H9 (cell line): Measurements from ENCODE around the gene CD28. TPM values are rescaled to one million over a fixed set of nuclear protein-coding genes. Genes with fewer than 3 reads are reported as not detected.

Experiments used
- DNase-seq: peaks from one replicate; pipeline ENCODE4 v3.0.0-alpha.2; 2017
- H2AFZ ChIP-seq: one replicate; pipeline ENCODE4 v1.6.1; 2013; ENCODE audit warnings: mild to moderate bottlenecking, low read length, control low read depth, moderate library complexity
- H2AK5ac ChIP-seq: 2 replicates; pipeline ENCODE4 v1.6.1; 2013; ENCODE audit warnings: low read length, control low read depth, mixed read lengths; ENCODE audit not compliant: insufficient read length
- H2BK120ac ChIP-seq: one replicate; pipeline ENCODE4 v1.6.1; 2013; ENCODE audit warnings: low read depth, mild to moderate bottlenecking, low read length, control low read depth, inconsistent platforms; ENCODE audit not compliant: poor library complexity, severe bottlenecking
- H2BK12ac ChIP-seq: 2 replicates; pipeline ENCODE4 v1.6.1; 2013; ENCODE audit warnings: low read length, control low read depth, mixed read lengths, low read depth; ENCODE audit not compliant: insufficient read length
- H2BK15ac ChIP-seq: 2 replicates; pipeline ENCODE4 v1.6.1; 2013; ENCODE audit warnings: low read depth, low read length, control low read depth
- H2BK20ac ChIP-seq: one replicate; pipeline ENCODE4 v1.6.1; 2013; ENCODE audit warnings: low read depth, mild to moderate bottlenecking, low read length, control low read depth, inconsistent platforms; ENCODE audit not compliant: poor library complexity, severe bottlenecking
- H2BK5ac ChIP-seq: 2 replicates; pipeline ENCODE4 v1.6.1; 2013; ENCODE audit warnings: low read length, control low read depth, mixed read lengths; ENCODE audit not compliant: insufficient read length
- H3K14ac ChIP-seq: 2 replicates; pipeline ENCODE4 v1.6.1; 2013; ENCODE audit warnings: low read length, control low read depth; ENCODE audit not compliant: insufficient read depth
- H3K18ac ChIP-seq: 2 replicates; pipeline ENCODE4 v1.6.1; 2013; ENCODE audit warnings: low read depth, mild to moderate bottlenecking, mixed read lengths, low read length, control low read depth; ENCODE audit not compliant: insufficient read length
- H3K23ac ChIP-seq: 2 replicates; pipeline ENCODE4 v1.6.1; 2013; ENCODE audit warnings: low read length, control low read depth, mixed read lengths, low read depth; ENCODE audit not compliant: insufficient read length
- H3K23me2 ChIP-seq: 2 replicates; pipeline ENCODE4 v1.6.1; 2013; ENCODE audit warnings: low read depth, mild to moderate bottlenecking, mixed read lengths, low read length, control low read depth; ENCODE audit not compliant: insufficient read length, poor library complexity, severe bottlenecking
- H3K27ac ChIP-seq: 2 replicates; pipeline ENCODE4 v1.5.1; 2013; ENCODE audit warnings: low read length, control low read depth, mixed read lengths, low read depth; ENCODE audit not compliant: insufficient read length
- H3K27me3 ChIP-seq: 2 replicates; pipeline ENCODE4 v1.6.1; 2013; ENCODE audit warnings: low read length, control low read depth, inconsistent platforms; ENCODE audit not compliant: insufficient read depth
- H3K4ac ChIP-seq: 2 replicates; pipeline ENCODE4 v1.6.1; 2013; ENCODE audit warnings: low read depth, mild to moderate bottlenecking, control low read depth, inconsistent platforms, low read length, moderate library complexity
- H3K4me1 ChIP-seq: 2 replicates; pipeline ENCODE4 v1.6.1; 2013; ENCODE audit warnings: low read length, control low read depth, inconsistent platforms; ENCODE audit not compliant: insufficient read depth
- H3K4me2 ChIP-seq: 2 replicates; pipeline ENCODE4 v1.6.1; 2013; ENCODE audit warnings: low read length, control low read depth, mixed read lengths; ENCODE audit not compliant: insufficient read length, insufficient read depth
- H3K56ac ChIP-seq: 2 replicates; pipeline ENCODE4 v1.6.1; 2013; ENCODE audit warnings: low read depth, mild to moderate bottlenecking, mixed read lengths, low read length, control low read depth; ENCODE audit not compliant: insufficient read length
- H3K79me1 ChIP-seq: 2 replicates; pipeline ENCODE4 v1.6.1; 2013; ENCODE audit warnings: low read depth, mild to moderate bottlenecking, moderate library complexity, low read length, control low read depth, inconsistent platforms; ENCODE audit not compliant: insufficient read depth, poor library complexity, severe bottlenecking
- H3K79me2 ChIP-seq: 2 replicates; pipeline ENCODE4 v1.6.1; 2013; ENCODE audit warnings: low read length, control low read depth, inconsistent platforms; ENCODE audit not compliant: insufficient read depth
- H3K9ac ChIP-seq: 2 replicates; pipeline ENCODE4 v1.6.1; 2013; ENCODE audit warnings: low read length, control low read depth, mixed read lengths; ENCODE audit not compliant: insufficient read length; ENCODE audit errors: extremely low read depth
- H3K9me3 ChIP-seq: one replicate; pipeline ENCODE4 v1.6.1; 2013; ENCODE audit warnings: low read depth, low read length, inconsistent platforms; ENCODE audit not compliant: control insufficient read depth
- H3T11ph ChIP-seq: one replicate; pipeline ENCODE4 v1.6.1; 2013; ENCODE audit warnings: mild to moderate bottlenecking, low read length, control low read depth, inconsistent platforms
- H4K20me1 ChIP-seq: one replicate; pipeline ENCODE4 v1.6.1; 2013; ENCODE audit not compliant: control insufficient read depth, insufficient read length, insufficient read depth
- H4K5ac ChIP-seq: 2 replicates; pipeline ENCODE4 v1.6.1; 2013; ENCODE audit warnings: low read depth, mild to moderate bottlenecking, mixed read lengths, low read length, control low read depth; ENCODE audit not compliant: insufficient read length
- H4K8ac ChIP-seq: replicated peaks from 2 replicates; pipeline ENCODE4 v1.6.1; 2013; ENCODE audit warnings: low read length, control low read depth, mixed read lengths, low read depth; ENCODE audit not compliant: insufficient read length
- H4K91ac ChIP-seq: 2 replicates; pipeline ENCODE4 v1.6.1; 2013; ENCODE audit warnings: low read depth, mild to moderate bottlenecking, moderate library complexity, mixed read lengths, low read length, control low read depth; ENCODE audit not compliant: insufficient read length
- H3K27ac Mint-ChIP-seq, 3 experiments: 2 replicates in 2 of 3; 3 replicates in 1 of 3; pipeline ENCODE4 v1.8.0; 2020 to 2021; ENCODE audit warnings: mixed read lengths in 3 of 3, mild to moderate bottlenecking in 1 of 3, moderate library complexity in 1 of 3
- H3K27me3 Mint-ChIP-seq: 2 replicates; pipeline ENCODE4 v1.8.0; 2021; ENCODE audit warnings: low read depth, mild to moderate bottlenecking, moderate library complexity, mixed read lengths
- H3K36me3 Mint-ChIP-seq, 3 experiments: 2 replicates in 2 of 3; 3 replicates in 1 of 3; pipeline ENCODE4 v1.8.0; 2020 to 2021; ENCODE audit warnings: low read depth in 3 of 3, mixed read lengths in 3 of 3; ENCODE audit not compliant: insufficient read depth in 1 of 3
- H3K4me1 Mint-ChIP-seq, 2 experiments: 2 replicates each; pipeline ENCODE4 v1.8.0; 2020; ENCODE audit warnings: mixed read lengths in 2 of 2
- H3K4me3 Mint-ChIP-seq, 2 experiments: 2 replicates in 1 of 2; 3 replicates in 1 of 2; pipeline ENCODE4 v1.8.0; 2020 to 2021; ENCODE audit warnings: mild to moderate bottlenecking in 2 of 2, mixed read lengths in 2 of 2, moderate library complexity in 1 of 2
- H3K9me3 Mint-ChIP-seq, 2 experiments: 2 replicates in 1 of 2; 3 replicates in 1 of 2; pipeline ENCODE4 v1.8.0; 2020; ENCODE audit warnings: mild to moderate bottlenecking in 2 of 2, mixed read lengths in 2 of 2, moderate library complexity in 1 of 2
- WGBS: extraction: QIAGEN DNeasy Blood & Tissue Kit; methylation state at CpG from one replicate; pipeline ENCODE4 v1.1.7; 2013; ENCODE audit warnings: missing lambda C conversion rate, low lambda C conversion rate, mixed read lengths; ENCODE audit not compliant: insufficient read length; ENCODE audit errors: extremely low coverage; 5-methylcytosine and 5-hydroxymethylcytosine counted together
- total RNA-seq: library from RNA; stranded (reverse); gene quantifications from 2 replicates; pipeline ENCODE4 v1.2.1, GENCODE V29; 2021
- TF ChIP-seq, protein P1 (sequence below): fragments of 200-600 bp; sonication (generic); conservative IDR thresholded peaks from 3 replicates; pipeline ENCODE4 v1.8.0; 2021; ENCODE audit warnings: antibody characterized with exemption, mild to moderate bottlenecking

The CD28 gene
- total RNA-seq, 1 experiment from 2014 or later = not detected

DNA sequence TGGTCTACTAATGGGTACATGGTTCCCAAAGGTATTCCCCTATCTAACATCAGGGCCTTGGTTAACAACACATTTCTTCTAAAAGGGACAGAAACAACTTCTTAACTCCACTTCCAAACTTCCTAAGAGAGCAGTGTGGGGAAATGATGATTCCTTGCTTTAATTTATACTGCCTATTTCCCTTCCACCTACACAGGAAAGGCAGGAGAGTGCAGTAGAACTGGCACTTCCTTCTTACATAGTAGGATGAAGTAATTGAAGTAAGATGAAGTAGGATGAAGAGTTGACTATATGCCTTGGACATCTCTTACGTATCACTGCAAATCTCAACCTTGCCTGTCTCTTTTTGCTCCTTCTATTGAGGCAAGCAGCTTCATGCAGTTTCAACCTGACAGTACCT is 54.7 kb downstream of the CD28 start:
- no peaks in the 10 kb centered on the region for H3K4me1 ChIP-seq
- no peak overlapping the region for H2AK5ac ChIP-seq
- no peak overlapping the region for H3K56ac ChIP-seq
- H3K4me1 Mint-ChIP-seq = peaks cover 0 to 8% of the 10 kb centered on the region in 2 experiments; a peak in 1 of 4 replicates
- no peak overlapping the region for H4K91ac ChIP-seq
- H2BK15ac ChIP-seq = no peak overlapping the region
- TF ChIP-seq, protein P1, sequence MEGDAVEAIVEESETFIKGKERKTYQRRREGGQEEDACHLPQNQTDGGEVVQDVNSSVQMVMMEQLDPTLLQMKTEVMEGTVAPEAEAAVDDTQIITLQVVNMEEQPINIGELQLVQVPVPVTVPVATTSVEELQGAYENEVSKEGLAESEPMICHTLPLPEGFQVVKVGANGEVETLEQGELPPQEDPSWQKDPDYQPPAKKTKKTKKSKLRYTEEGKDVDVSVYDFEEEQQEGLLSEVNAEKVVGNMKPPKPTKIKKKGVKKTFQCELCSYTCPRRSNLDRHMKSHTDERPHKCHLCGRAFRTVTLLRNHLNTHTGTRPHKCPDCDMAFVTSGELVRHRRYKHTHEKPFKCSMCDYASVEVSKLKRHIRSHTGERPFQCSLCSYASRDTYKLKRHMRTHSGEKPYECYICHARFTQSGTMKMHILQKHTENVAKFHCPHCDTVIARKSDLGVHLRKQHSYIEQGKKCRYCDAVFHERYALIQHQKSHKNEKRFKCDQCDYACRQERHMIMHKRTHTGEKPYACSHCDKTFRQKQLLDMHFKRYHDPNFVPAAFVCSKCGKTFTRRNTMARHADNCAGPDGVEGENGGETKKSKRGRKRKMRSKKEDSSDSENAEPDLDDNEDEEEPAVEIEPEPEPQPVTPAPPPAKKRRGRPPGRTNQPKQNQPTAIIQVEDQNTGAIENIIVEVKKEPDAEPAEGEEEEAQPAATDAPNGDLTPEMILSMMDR = no peak
- no peaks in the 10 kb centered on the region for H3K27me3 ChIP-seq
- H3K27ac ChIP-seq = no peak overlapping the region
- peaks cover 9 to 15% of the 10 kb centered on the region in 2 experiments for H3K9me3 Mint-ChIP-seq
- H2BK5ac ChIP-seq = no peak overlapping the region
- no peak overlapping the region for H2BK12ac ChIP-seq
- H3K79me2 ChIP-seq = no peaks in the 10 kb centered on the region
- no peaks in the 10 kb centered on the region for H3K23me2 ChIP-seq
- no peaks in the 10 kb centered on the region for H3K9me3 ChIP-seq
- no peak overlapping the region for H3K23ac ChIP-seq
- no peak overlapping the region for H2BK20ac ChIP-seq
- H3K18ac ChIP-seq = no peak overlapping the region
- no peak overlapping the region for H3K4ac ChIP-seq
- H4K5ac ChIP-seq = no peak overlapping the region
- H3K4me2 ChIP-seq = no peak overlapping the region
- H3K27ac Mint-ChIP-seq = no peak overlapping the region
- H3K14ac ChIP-seq = no peak overlapping the region
- no peaks in the 10 kb centered on the region for H4K20me1 ChIP-seq
- no peak overlapping the region for H2AFZ ChIP-seq
- H3K9ac ChIP-seq = no peak overlapping the region
- H3K36me3 Mint-ChIP-seq = peaks cover 2 to 9% (median 5%) of the 10 kb centered on the region in 3 experiments; a peak in 5 of 7 replicates
- no CpG with 5 or more reads among the region's 1 CpG for WGBS
- no peak overlapping the region for H3K4me3 Mint-ChIP-seq
- no peaks in the 10 kb centered on the region for H3K79me1 ChIP-seq
- H2BK120ac ChIP-seq = no peak overlapping the region
- no peak overlapping the region for H4K8ac ChIP-seq
- H3K27me3 Mint-ChIP-seq = no peaks in the 10 kb centered on the region; the same call in 1 of the 2 replicates
- DNase-seq = no peak
- no peak overlapping the region for H3T11ph ChIP-seq
